ENCODE measurements around the gene INSIG2. TPM values are rescaled to one million over a fixed set of nuclear protein-coding genes. Genes with fewer than 3 reads are reported as not detected.

The INSIG2 gene
- polyA plus RNA-seq, 1 donor from 2014 or later = 17.0 TPM

DNA sequence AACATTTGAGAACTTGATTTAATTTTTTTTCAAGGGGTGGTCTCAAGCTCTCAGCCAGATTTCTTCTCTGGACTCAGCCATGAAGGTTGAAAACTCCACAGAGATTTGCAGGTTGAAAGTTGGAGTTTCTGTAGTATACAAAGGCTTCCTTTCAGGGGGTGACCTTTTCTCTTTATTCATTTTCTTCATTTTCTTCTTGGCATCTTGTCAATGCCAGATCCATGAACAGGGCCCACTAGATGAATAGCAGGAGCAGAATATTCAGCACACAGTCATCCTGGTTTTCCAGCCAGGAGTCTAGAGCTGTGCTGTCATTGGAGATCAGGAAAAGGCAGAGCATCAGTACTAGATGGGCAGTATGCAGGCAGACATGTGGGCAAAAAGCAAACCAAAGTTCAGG lies 62.0 kb downstream of the INSIG2 start:
- no peak overlapping the region for H3K4me3 Mint-ChIP-seq
- H3K9me3 Mint-ChIP-seq = no peaks in the 10 kb centered on the region
- no peak overlapping the region for H3K27ac Mint-ChIP-seq
- H3K36me3 Mint-ChIP-seq = no peaks in the 10 kb centered on the region
- peaks cover 0 to 2% (median 0%) of the 10 kb centered on the region in 3 donors for H3K4me1 Mint-ChIP-seq
- peaks cover 15% of the 10 kb centered on the region for H3K27me3 Mint-ChIP-seq

DNA sequence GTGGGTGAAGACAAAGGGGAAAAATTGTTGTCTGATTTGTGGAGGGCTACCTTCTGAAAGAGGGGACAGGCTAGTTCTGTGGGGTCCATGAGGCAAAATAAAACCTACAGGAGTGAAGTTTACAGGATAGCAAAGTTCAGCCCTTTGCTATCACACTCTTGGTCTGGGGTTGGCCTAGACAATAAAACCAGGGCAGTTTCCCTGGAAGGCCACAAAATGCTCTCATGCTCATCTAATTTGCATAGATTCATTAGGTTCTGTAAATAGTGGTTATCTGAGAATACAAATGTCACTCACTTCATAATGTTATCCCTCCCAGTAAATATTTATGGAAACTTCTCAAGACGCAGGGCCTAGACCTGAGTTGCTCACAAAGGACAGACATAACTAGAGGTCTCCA lies 63.6 kb downstream of the INSIG2 start:
- Mint-ChIP-seq H3K27ac (no peak overlapping the region), H3K27me3 (peaks cover 16% of the 10 kb centered on the region)

DNA sequence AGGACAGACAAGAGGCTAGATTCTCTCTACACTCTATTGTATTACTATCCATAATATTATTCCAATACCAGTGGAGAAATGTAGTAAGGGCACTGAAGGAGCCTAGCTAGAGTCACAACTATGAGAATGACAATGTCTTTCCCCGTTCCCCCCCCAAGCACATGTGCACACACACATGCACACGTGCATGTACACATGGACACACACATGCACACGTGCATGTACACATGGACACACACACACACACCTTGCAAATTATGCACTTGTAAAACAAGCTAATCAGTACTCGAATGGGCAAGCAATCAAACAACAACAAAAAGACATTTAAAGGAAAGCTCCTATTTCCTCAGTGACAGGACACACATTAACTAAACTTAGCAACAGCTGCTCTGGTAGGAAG lies 65.2 kb downstream of the INSIG2 start:
- Mint-ChIP-seq H3K9me3 (peaks cover 0 to 6% (median 1%) of the 10 kb centered on the region in 3 donors), H3K27me3 (peaks cover 16% of the 10 kb centered on the region), H3K27ac (no peak overlapping the region), H3K4me3 (no peak overlapping the region), H3K4me1 (peaks cover 0 to 2% (median 0%) of the 10 kb centered on the region in 3 donors), H3K36me3 (no peaks in the 10 kb centered on the region)

More for the DNA sequence above, 63.6 kb downstream of the INSIG2 start:
- Mint-ChIP-seq H3K4me3 (no peak overlapping the region), H3K36me3 (no peaks in the 10 kb centered on the region), H3K9me3 (no peaks in the 10 kb centered on the region), H3K4me1 (peaks cover 0 to 2% (median 0%) of the 10 kb centered on the region in 3 donors)

DNA sequence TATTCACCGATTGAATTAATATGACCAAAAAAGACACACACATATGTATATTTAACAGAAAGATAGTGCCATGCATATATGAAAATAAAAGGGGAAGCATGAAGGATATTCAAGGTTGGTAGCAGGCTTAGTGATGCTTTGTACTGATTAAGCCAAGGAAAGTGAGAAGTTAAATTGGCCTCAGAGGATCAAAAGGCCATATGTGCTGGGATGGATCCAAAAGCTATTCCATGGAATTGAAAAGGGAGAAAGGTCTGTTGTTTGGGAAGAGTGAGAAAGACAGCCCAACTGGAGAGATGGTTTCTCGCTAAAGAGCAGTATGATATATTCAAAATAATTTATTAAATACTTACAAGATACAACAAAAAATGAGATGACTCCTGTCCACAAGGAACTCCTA lies 65.9 kb downstream of the INSIG2 start:
- Mint-ChIP-seq H3K4me3 (no peak overlapping the region), H3K4me1 (peaks cover 0 to 2% (median 0%) of the 10 kb centered on the region in 3 donors), H3K36me3 (peaks cover 3% of the 10 kb centered on the region), H3K27ac (no peak overlapping the region), H3K27me3 (peaks cover 16% of the 10 kb centered on the region), H3K9me3 (peaks cover 0 to 6% (median 4%) of the 10 kb centered on the region in 3 donors)

Other genes with a start within 250 kb of the INSIG2 start
- gene CCDC93, start 74.4 kb upstream of the INSIG2 start, polyA plus RNA-seq = 11.7 TPM